Aorta (tissue), 5 donors: ENCODE measurements around the gene CERKL. TPM values are rescaled to one million over a fixed set of nuclear protein-coding genes. Genes with fewer than 3 reads are reported as not detected.

Experiments used
- ATAC-seq: fragments of 200-7000 bp; cut with Tn5 transposase; one replicate; pipeline ENCODE4 v1.9.1; 2022; ENCODE audit warnings: moderate library complexity; ENCODE audit not compliant: low FRiP score
- DNase-seq, 2 donors: peaks; one replicate each; pipeline ENCODE4 v3.0.0-alpha.2; 2020
- H3K27ac ChIP-seq, 2 donors: one replicate each; pipeline ENCODE4 v1.5.1; 2013; ENCODE audit warnings: low read length in 2 of 2, mild to moderate bottlenecking in 2 of 2, moderate library complexity in 2 of 2, control low read depth in 1 of 2, inconsistent platforms in 1 of 2, low read depth in 1 of 2
- H3K27me3 ChIP-seq, 2 donors: one replicate each; pipeline ENCODE4 v1.6.1; 2013; ENCODE audit warnings: control low read depth in 1 of 2, low read length in 1 of 2, mild to moderate bottlenecking in 1 of 2, moderate library complexity in 1 of 2; ENCODE audit not compliant: insufficient read depth in 2 of 2, control insufficient read depth in 1 of 2
- H3K36me3 ChIP-seq, 2 donors: one replicate each; pipeline ENCODE4 v1.6.1; 2013; ENCODE audit warnings: control low read depth in 1 of 2, low read length in 1 of 2, mild to moderate bottlenecking in 1 of 2; ENCODE audit not compliant: insufficient read depth in 2 of 2, control insufficient read depth in 1 of 2
- H3K4me1 ChIP-seq, 2 donors: one replicate each; pipeline ENCODE4 v1.6.1; 2013; ENCODE audit warnings: low read length in 2 of 2, control low read depth in 1 of 2, mild to moderate bottlenecking in 1 of 2, moderate library complexity in 1 of 2; ENCODE audit not compliant: insufficient read depth in 2 of 2, control insufficient read depth in 1 of 2
- H3K4me3 ChIP-seq, 2 donors: one replicate each; pipeline ENCODE4 v1.5.1; 2013; ENCODE audit warnings: low read length in 2 of 2, control low read depth in 1 of 2, mild to moderate bottlenecking in 1 of 2
- H3K9me3 ChIP-seq: one replicate; pipeline ENCODE4 v1.6.1; 2013; ENCODE audit warnings: mild to moderate bottlenecking, low read length; ENCODE audit not compliant: control insufficient read depth
- WGBS, 2 donors: extraction: QIAGEN DNeasy Blood & Tissue Kit; methylation state at CpG; one replicate each; pipeline ENCODE4 v1.1.7; 2013; 5-methylcytosine and 5-hydroxymethylcytosine counted together
- intact Hi-C, 2 donors: fragments of 100-400 bp; cut with DNase I; formaldehyde crosslinking; loops; one replicate each; pipeline versions ENCODE4 v1.14.2 to v1.15.0; 2022
- polyA plus RNA-seq, 2 donors: library from polyadenylated mRNA; stranded (reverse); fragments of 200-250 nt; gene quantifications; one replicate each; pipeline ENCODE4 v1.2.3, GENCODE V29; 2013
- total RNA-seq, 2 donors: library from RNA; stranded (reverse); fragmentation: NEBNext Ultra II Directional; extraction: Animal tissue kit (Norgen Biotek cat#: 25700); gene quantifications; one replicate each; pipeline ENCODE4 v1.2.1, GENCODE V29; 2021
- donor health status: healthy with polysubstance abuse.
- donor health status: Bipolar disorder and iron deficiency.
- donor health status: DM: no; HTN: no; CAD: no.
- donor health status: DM: no; HTN: no; CAD: no.
- donor health status: DM: yes; HTN: yes; CAD: no.

The CERKL gene
- total and polyA plus RNA-seq, 4 donors = 0.13 to 0.38 TPM; not detected in 2

DNA sequence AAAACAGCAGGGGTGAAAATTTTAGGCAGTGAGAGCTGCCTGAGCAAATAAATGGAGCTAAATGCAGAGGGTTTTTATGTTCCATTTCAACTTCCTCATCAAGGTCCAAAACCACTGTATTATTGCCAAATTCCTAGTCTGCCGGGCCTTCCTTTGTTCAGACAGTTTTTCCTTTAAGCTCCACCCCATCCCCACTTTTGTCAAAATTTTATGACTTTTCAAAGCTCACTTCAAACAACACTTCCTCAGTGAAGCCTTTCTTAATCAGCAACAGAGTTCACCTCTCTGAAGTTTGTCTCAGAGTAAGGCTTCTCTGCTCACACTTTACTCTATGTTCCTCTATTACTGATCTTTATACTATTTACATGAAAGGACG, 81.3 kb downstream of the CERKL start:
- ATAC-seq = no peak
- WGBS, 2 donors = 43 to 44% methylated on average over 2 of the region's 2 CpGs

DNA sequence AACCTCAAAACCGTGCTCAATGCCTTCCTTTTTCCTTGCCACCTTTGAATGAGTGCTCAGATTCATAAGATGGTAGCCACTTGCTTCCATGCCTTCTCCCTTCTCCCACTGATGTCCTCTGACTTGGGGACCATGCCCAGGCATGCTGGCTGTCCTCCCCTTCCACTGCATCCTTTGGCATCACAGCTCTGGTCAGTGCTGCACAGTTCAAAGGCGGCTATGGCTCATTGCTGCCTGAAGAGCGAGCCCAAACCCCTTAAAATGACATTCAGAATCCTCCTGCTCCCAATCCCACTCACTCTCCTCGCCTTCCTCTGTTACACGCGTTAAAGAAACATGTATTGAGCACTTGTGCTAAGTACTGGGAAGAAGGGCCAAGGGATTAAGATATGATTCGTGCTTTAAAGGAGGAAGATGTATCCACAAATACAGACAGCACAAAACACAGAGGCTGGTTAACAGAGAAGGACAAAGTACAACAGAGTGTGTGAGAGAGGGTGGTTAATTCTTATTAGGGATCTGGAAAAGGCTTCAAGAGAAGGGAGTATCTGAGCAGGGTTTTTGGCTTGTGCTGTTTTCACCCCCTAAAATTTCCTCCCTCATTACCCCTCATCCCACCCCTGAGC, 81.8 kb downstream of the CERKL start:
- Histone ChIP-seq H3K4me3 (no peak overlapping the region), H3K27me3 (no peaks in the 10 kb centered on the region), H3K36me3 (no peaks in the 10 kb centered on the region), H3K27ac (no peak overlapping the region), H3K4me1 (no peaks in the 10 kb centered on the region), H3K9me3 (no peaks in the 10 kb centered on the region)
- WGBS, 2 donors = 60 to 62% methylated on average over 7 of the region's 7 CpGs
- no peak for DNase-seq
- intact Hi-C loops = loop anchor here in 1 of 2 donors (10.0 kb wide), 1 partner anchor 140 kb away; no protein-coding TSS in a partner anchor
- ATAC-seq = no peak

More for the DNA sequence above, 81.3 kb downstream of the CERKL start:
- H3K27ac ChIP-seq = no peak overlapping the region
- H3K27me3 ChIP-seq = no peaks in the 10 kb centered on the region
- H3K36me3 ChIP-seq = no peaks in the 10 kb centered on the region
- H3K4me1 ChIP-seq = no peaks in the 10 kb centered on the region
- intact Hi-C loops = loop anchor here in 1 of 2 donors (10.0 kb wide), 1 partner anchor 139 kb away; no protein-coding TSS in a partner anchor
- H3K9me3 ChIP-seq = no peaks in the 10 kb centered on the region
- no peak overlapping the region for H3K4me3 ChIP-seq
- DNase-seq = no peak

DNA sequence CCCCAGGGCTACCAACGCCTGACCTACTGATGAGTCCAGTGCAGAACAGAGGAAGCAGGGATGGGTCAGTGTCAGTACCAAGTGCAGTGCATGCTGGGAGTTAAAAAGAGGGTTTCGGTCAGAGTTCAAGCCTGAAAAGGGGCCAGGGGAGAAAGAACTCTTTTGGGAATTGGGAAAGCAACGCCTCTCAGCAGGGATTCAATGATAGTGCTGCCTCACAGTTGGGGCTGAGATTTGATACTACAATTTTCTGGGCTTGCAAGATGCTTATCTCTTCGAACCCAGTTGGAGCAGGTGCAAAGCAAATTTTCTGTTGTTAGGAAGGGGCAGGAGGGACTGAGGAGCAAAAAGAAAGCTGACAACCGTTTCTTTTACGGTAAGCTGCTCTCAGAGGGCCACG, 82.6 kb downstream of the CERKL start:
- Histone ChIP-seq H3K27me3 (no peaks in the 10 kb centered on the region), H3K9me3 (no peaks in the 10 kb centered on the region), H3K4me1 (no peaks in the 10 kb centered on the region), H3K4me3 (no peak overlapping the region), H3K36me3 (no peaks in the 10 kb centered on the region), H3K27ac (no peak overlapping the region)
- DNase-seq (no peak), ATAC-seq (no peak)
- 57 to 59% methylated on average over 7 of the region's 7 CpGs for WGBS, 2 donors
- intact Hi-C loops = loop anchor here in 1 of 2 donors (10.0 kb wide), 1 partner anchor 140 kb away; no protein-coding TSS in a partner anchor

DNA sequence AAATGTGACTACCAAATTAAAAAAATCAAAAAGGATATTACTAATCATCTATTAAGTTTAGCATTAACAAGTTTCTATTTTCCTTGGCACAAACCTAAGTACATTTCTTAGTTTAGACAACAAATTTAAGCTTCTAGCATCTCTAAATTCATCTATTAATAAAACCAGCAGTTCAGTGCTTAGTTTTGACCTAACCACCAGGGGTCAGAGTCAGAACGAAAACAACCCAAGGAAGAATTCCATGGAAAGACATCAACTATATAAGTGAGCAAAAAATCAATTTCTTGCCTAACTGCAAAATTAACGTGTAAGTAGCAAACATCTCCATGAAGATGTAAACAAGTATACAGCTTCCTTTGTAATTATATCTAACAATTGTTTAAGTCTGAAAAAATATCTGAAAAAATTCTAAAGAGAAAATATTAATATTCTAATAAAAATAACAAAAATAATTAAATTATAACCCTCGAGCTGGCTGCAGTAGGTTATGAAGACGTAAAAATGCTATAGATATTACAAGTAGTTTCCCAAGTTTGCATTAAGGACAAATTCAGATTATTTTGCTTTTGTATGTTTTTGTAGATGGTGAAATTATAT, 83.7 kb downstream of the CERKL start:
- no peak for ATAC-seq
- intact Hi-C loops = loop anchor here in 1 of 2 donors (10.0 kb wide), 1 partner anchor 142 kb away; no protein-coding TSS in a partner anchor

DNA sequence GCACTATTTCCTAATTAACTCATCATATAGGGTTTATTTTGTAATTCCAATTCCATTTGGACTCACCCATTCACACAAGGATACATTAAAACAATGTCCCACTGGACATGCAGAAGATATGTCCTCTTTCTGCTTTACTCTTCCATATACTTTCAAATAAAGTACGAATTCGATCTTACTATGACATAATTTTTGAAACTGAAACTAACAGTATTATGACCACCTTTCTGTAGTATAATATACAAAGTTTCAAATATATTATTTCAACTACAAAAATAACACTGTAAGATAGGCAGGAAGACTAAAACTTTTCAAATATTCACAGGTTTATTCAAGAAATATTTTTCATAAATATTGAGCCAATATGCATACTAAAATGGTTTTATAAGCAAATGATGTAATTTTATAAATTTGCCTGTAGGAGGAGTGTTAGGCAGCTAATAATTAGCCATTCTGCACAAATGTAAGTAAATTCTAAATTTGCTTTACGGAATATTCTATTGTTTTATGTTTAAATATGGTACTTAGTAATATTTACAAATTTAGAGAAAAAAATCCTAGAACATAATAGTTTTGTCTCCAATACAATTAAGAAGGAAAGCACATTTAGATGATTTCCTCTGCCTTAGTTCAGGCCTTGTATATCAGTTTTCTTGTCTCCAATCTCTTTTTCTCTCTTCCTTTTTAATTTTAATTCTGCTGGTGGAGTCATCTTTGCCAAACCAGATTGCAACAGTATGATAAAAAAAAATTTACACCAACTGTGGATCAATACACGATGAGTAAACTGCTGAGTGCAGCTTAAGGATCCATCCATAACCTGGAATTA, 85.9 kb downstream of the CERKL start:
- Histone ChIP-seq H3K9me3 (no peaks in the 10 kb centered on the region), H3K4me3 (no peak overlapping the region), H3K27ac (no peak overlapping the region), H3K4me1 (no peaks in the 10 kb centered on the region), H3K36me3 (no peaks in the 10 kb centered on the region), H3K27me3 (no peaks in the 10 kb centered on the region)
- intact Hi-C loops = loop anchor here in 1 of 2 donors (10.0 kb wide), 1 partner anchor 144 kb away; no protein-coding TSS in a partner anchor
- 75% methylated on average over 4 of the region's 4 CpGs for WGBS, 2 donors
- DNase-seq (no peak), ATAC-seq (no peak)

More for the DNA sequence above, 83.7 kb downstream of the CERKL start:
- Histone ChIP-seq H3K27ac (no peak overlapping the region), H3K9me3 (no peaks in the 10 kb centered on the region), H3K27me3 (no peaks in the 10 kb centered on the region), H3K4me1 (no peaks in the 10 kb centered on the region), H3K36me3 (no peaks in the 10 kb centered on the region), H3K4me3 (no peak overlapping the region)
- WGBS, 2 donors = 24 to 30% methylated on average over 4 of the region's 4 CpGs
- DNase-seq = no peak

DNA sequence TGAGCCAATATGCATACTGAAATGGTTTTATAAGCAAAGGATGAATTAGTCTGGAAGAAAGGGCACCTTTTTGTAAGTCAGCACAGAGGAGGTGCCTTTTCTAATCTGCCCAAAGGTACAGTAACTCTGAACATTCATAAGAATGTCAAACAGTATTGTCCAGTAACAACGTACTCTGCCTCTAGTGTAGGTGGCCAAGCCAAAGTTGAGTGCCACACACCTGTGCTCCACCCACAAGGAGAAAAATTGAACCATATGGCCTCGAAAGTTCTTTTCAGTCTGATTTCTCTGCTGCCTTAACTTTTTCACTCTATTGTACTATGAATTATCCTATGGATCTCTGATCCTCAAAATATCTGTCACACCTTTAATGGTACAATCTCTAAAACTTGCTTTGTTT, 86.8 kb downstream of the CERKL start:
- Histone ChIP-seq H3K4me3 (no peak overlapping the region), H3K27me3 (no peaks in the 10 kb centered on the region), H3K9me3 (no peaks in the 10 kb centered on the region), H3K36me3 (no peaks in the 10 kb centered on the region), H3K4me1 (no peaks in the 10 kb centered on the region), H3K27ac (no peak overlapping the region)
- DNase-seq (no peak), ATAC-seq (no peak)
- intact Hi-C loops = loop anchor here in 1 of 2 donors (10.0 kb wide), 1 partner anchor 145 kb away; no protein-coding TSS in a partner anchor
- WGBS, 2 donors = 73 to 80% methylated on average over 2 of the region's 2 CpGs

DNA sequence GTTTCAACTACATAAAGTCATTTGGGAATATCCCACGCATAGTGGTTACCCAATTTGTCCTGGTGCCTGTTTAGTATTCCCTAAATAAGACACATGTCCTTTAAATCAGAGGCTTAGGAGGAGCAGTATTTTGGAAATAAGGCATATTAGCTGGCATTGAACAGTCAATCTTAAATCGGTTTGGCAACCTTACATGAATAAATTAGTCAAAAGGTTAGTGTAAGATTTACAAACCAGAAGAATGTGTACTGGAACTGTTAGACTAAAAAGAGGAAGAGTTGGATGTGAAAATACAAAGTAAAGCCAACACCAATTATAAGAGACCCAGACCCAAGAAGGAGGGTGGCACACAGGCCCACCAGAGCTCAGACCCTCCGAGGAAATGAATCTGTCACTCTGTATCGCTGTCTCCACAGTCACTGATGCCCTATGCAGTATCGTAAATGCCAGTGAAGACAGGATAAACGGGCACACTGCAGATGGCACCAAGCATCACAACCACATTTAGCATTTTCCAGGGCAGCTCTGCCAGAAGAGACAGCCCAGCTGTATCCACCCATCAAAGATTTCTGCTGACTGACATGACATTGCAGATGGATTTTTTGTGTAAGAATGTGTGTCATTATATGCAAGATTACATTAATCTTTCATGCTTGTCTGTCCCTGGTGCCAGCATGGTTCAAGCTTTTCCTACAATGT, 90.4 kb downstream of the CERKL start:
- Histone ChIP-seq H3K36me3 (no peaks in the 10 kb centered on the region), H3K27me3 (no peaks in the 10 kb centered on the region), H3K27ac (no peak overlapping the region), H3K9me3 (no peaks in the 10 kb centered on the region), H3K4me1 (no peaks in the 10 kb centered on the region), H3K4me3 (no peak overlapping the region)
- intact Hi-C loops = no loop called here
- no peak for ATAC-seq
- WGBS, 2 donors = 68 to 74% methylated on average over 6 of the region's 6 CpGs
- no peak for DNase-seq

DNA sequence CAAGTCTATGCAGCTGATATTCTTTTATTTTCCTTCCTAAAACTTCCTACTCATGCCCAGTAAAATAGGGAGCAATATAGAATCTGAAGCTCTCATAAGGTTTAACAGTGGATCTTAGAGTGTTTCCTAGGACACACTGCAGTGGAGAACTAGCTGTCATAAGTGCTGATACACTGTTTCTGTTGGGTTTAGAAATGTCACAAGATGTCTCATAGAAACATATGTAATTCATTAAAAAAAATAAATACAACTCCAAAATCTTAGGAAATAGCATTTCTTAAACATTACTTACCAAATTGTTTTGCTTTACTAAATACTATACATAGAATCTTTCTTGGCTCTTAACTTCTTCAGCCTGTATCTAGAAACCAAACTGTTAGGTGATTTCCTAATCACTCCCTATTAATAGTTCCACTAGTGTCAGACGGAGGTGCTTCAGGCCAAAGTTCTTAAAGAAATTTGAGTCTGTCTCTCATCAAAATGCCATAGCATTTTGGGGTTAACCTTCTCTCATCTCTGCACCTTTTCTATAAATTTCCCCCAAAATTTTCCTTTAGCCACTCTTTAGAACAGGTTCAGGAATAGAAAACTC, 93.7 kb downstream of the CERKL start:
- Histone ChIP-seq H3K9me3 (no peaks in the 10 kb centered on the region), H3K27me3 (no peaks in the 10 kb centered on the region), H3K4me1 (no peaks in the 10 kb centered on the region), H3K27ac (no peak overlapping the region), H3K36me3 (no peaks in the 10 kb centered on the region), H3K4me3 (no peak overlapping the region)
- ATAC-seq (no peak), DNase-seq (no peak)
- intact Hi-C loops = no loop called here
- 53 to 56% methylated on average over 1 of the region's 1 CpG for WGBS, 2 donors
